Liver (tissue), 9 donors: ENCODE measurements around the gene CYLD. TPM values are rescaled to one million over a fixed set of nuclear protein-coding genes. Genes with fewer than 3 reads are reported as not detected.

Experiments
- DNase-seq: peaks from one replicate; pipeline ENCODE4 v3.0.0-alpha.2; 2017; ENCODE audit warnings: low spot score
- H3K27ac ChIP-seq, 2 donors: one replicate each; pipeline ENCODE4 v1.7.0; 2013; ENCODE audit warnings: inconsistent platforms in 2 of 2, low read length in 2 of 2, control low read depth in 1 of 2, low read depth in 1 of 2, mild to moderate bottlenecking in 1 of 2
- H3K27me3 ChIP-seq, 4 donors: one replicate each; pipeline versions ENCODE4 v1.6.1 to v1.7.0; 2013; ENCODE audit warnings: low read length in 3 of 4, inconsistent platforms in 1 of 4, mild to moderate bottlenecking in 1 of 4, moderate library complexity in 1 of 4; ENCODE audit not compliant: control insufficient read depth in 4 of 4, insufficient read depth in 4 of 4
- H3K36me3 ChIP-seq, 4 donors: one replicate each; pipeline versions ENCODE4 v1.6.1 to v1.7.0; 2013; ENCODE audit warnings: low read length in 3 of 4, mild to moderate bottlenecking in 3 of 4, low read depth in 1 of 4, moderate library complexity in 1 of 4; ENCODE audit not compliant: control insufficient read depth in 4 of 4, insufficient read depth in 3 of 4
- H3K4me1 ChIP-seq, 4 donors: one replicate each; pipeline versions ENCODE4 v1.6.1 to v1.7.0; 2013; ENCODE audit warnings: low read length in 3 of 4, mild to moderate bottlenecking in 3 of 4, moderate library complexity in 1 of 4; ENCODE audit not compliant: control insufficient read depth in 4 of 4, insufficient read depth in 4 of 4
- H3K4me3 ChIP-seq, 3 donors: one replicate each; pipeline versions ENCODE4 v1.6.1 to v1.7.0; 2013; ENCODE audit warnings: low read length in 3 of 3, control low read depth in 1 of 3, low read depth in 1 of 3, mild to moderate bottlenecking in 1 of 3
- H3K9ac ChIP-seq, 2 donors: one replicate each; pipeline ENCODE4 v1.7.0; 2013; ENCODE audit warnings: low read length in 2 of 2, mild to moderate bottlenecking in 2 of 2, moderate library complexity in 2 of 2, control low read depth in 1 of 2, low read depth in 1 of 2
- H3K9me3 ChIP-seq, 4 donors: one replicate each; pipeline versions ENCODE4 v1.6.1 to v1.7.0; 2013; ENCODE audit warnings: low read length in 3 of 4; ENCODE audit not compliant: control insufficient read depth in 4 of 4
- EGR1 ChIP-seq, 2 donors: IDR thresholded peaks; 2 replicates each; pipeline ENCODE4 v1.6.1; 2016 to 2018; ENCODE audit warnings: antibody characterized with exemption in 2 of 2, low read depth in 2 of 2
- FOXA1 ChIP-seq: IDR thresholded peaks from 2 replicates; pipeline ENCODE4 v1.6.1; 2016; ENCODE audit warnings: antibody characterized with exemption
- FOXA2 ChIP-seq: IDR thresholded peaks from 2 replicates; pipeline ENCODE4 v1.6.1; 2016; ENCODE audit warnings: antibody characterized with exemption
- GABPA ChIP-seq, 2 donors: IDR thresholded peaks in 1 of 2; conservative IDR thresholded peaks in 1 of 2; 2 replicates each; pipeline ENCODE4 v1.6.1; 2016; ENCODE audit warnings: antibody characterized with exemption in 2 of 2, mild to moderate bottlenecking in 1 of 2, moderate library complexity in 1 of 2
- HNF4A ChIP-seq, 2 donors: conservative IDR thresholded peaks; 2 replicates each; pipeline ENCODE4 v1.6.1; 2016; ENCODE audit warnings: antibody characterized with exemption in 2 of 2, mild to moderate bottlenecking in 2 of 2
- HNF4G ChIP-seq: IDR thresholded peaks from 2 replicates; pipeline ENCODE4 v1.6.1; 2016; ENCODE audit warnings: antibody characterized with exemption
- JUND ChIP-seq, 2 donors: IDR thresholded peaks; 2 replicates each; pipeline ENCODE4 v1.6.1; 2016; ENCODE audit warnings: antibody characterized with exemption in 2 of 2
- NR2F2 ChIP-seq: IDR thresholded peaks from 2 replicates; pipeline ENCODE4 v1.6.1; 2016; ENCODE audit warnings: antibody characterized with exemption
- YY1 ChIP-seq: IDR thresholded peaks from 2 replicates; pipeline ENCODE4 v1.6.1; 2016; ENCODE audit warnings: antibody characterized with exemption, mild to moderate bottlenecking
- WGBS: extraction: QIAGEN DNeasy Blood & Tissue Kit; methylation state at CpG from one replicate; pipeline ENCODE4 v1.1.7; 2013; 5-methylcytosine and 5-hydroxymethylcytosine counted together
- polyA plus RNA-seq, 2 donors: library from polyadenylated mRNA; stranded (reverse) in 1 of 2; unstranded in 1 of 2; fragments of 200-250 nt in 1 of 2; fragments of >200 nt in 1 of 2; fragmentation: Nextera tagmentation in 1 of 2; extraction: Ambion mirVana in 1 of 2; gene quantifications; one replicate each; pipeline versions ENCODE4 v1.2.1 to v1.2.3, GENCODE V29; 2013 to 2015
- total RNA-seq, 2 donors: library from RNA; depleted of rRNA; stranded (reverse); fragments of >200 nt; gene quantifications; one replicate each; pipeline ENCODE4 v1.2.3, GENCODE V29; 2014
- TF ChIP-seq, protein P1 (sequence below): IDR thresholded peaks from 2 replicates; pipeline ENCODE4 v1.6.1; 2016; ENCODE audit warnings: antibody characterized with exemption, mild to moderate bottlenecking
- TF ChIP-seq, protein P2 (sequence below): IDR thresholded peaks from 2 replicates; pipeline ENCODE4 v1.6.1; 2016; ENCODE audit warnings: antibody characterized with exemption
- TF ChIP-seq, protein P3 (sequence below): fragments of 150-350 bp; IDR thresholded peaks from 2 replicates; pipeline ENCODE4 v1.5.1; 2017; ENCODE audit warnings: improper control_type of control experiment, low read depth, low read length; ENCODE audit not compliant: missing input control
- TF ChIP-seq, protein P4 (sequence below): IDR thresholded peaks from 2 replicates; pipeline ENCODE4 v1.6.1; 2016; ENCODE audit warnings: antibody characterized with exemption
- donor health status: healthy.
- donor health status: healthy.
- donor health status: healthy.
- donor health status: healthy.
- donor health status: healthy.

Gene CYLD
- total and polyA plus RNA-seq, 4 donors = 8.2 to 42.7 (median 13.8) TPM

DNA sequence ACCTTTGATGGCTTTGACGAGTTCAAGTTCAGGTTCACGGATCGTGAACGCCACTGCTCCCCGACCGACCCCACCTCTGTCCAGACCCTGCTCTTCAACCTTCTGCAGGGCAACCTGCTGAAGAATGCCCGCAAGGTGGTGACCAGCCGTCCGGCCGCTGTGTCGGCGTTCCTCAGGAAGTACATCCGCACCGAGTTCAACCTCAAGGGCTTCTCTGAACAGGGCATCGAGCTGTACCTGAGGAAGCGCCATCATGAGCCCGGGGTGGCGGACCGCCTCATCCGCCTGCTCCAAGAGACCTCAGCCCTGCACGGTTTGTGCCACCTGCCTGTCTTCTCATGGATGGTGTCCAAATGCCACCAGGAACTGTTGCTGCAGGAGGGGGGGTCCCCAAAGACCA, 30.8 kb upstream of the CYLD start (continued):
- TF ChIP-seq, protein P1, sequence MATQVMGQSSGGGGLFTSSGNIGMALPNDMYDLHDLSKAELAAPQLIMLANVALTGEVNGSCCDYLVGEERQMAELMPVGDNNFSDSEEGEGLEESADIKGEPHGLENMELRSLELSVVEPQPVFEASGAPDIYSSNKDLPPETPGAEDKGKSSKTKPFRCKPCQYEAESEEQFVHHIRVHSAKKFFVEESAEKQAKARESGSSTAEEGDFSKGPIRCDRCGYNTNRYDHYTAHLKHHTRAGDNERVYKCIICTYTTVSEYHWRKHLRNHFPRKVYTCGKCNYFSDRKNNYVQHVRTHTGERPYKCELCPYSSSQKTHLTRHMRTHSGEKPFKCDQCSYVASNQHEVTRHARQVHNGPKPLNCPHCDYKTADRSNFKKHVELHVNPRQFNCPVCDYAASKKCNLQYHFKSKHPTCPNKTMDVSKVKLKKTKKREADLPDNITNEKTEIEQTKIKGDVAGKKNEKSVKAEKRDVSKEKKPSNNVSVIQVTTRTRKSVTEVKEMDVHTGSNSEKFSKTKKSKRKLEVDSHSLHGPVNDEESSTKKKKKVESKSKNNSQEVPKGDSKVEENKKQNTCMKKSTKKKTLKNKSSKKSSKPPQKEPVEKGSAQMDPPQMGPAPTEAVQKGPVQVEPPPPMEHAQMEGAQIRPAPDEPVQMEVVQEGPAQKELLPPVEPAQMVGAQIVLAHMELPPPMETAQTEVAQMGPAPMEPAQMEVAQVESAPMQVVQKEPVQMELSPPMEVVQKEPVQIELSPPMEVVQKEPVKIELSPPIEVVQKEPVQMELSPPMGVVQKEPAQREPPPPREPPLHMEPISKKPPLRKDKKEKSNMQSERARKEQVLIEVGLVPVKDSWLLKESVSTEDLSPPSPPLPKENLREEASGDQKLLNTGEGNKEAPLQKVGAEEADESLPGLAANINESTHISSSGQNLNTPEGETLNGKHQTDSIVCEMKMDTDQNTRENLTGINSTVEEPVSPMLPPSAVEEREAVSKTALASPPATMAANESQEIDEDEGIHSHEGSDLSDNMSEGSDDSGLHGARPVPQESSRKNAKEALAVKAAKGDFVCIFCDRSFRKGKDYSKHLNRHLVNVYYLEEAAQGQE = no peak

DNA sequence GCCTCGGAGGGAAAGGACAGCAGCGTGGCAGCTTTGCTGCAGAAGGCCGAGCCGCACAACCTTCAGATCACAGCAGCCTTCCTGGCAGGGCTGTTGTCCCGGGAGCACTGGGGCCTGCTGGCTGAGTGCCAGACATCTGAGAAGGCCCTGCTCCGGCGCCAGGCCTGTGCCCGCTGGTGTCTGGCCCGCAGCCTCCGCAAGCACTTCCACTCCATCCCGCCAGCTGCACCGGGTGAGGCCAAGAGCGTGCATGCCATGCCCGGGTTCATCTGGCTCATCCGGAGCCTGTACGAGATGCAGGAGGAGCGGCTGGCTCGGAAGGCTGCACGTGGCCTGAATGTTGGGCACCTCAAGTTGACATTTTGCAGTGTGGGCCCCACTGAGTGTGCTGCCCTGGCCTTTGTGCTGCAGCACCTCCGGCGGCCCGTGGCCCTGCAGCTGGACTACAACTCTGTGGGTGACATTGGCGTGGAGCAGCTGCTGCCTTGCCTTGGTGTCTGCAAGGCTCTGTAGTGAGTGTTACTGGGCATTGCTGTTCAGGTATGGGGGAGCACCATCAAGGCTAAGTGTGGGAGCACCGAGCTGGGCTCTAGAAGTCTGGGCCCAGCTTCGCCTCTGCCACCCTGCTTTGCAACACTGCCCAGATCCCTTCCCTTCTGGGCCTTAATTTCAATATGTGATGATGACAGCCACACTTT, 29.9 kb upstream of the CYLD start:
- no peaks in the 10 kb centered on the region for H3K36me3 ChIP-seq
- H3K4me1 ChIP-seq = no peaks in the 10 kb centered on the region
- no peak overlapping the region for H3K9ac ChIP-seq
- TF ChIP-seq FOXA2 (no peak), HNF4G (no peak), EGR1 (IDR thresholded peaks at IDR 0.05; ENCODE audit: low read depth in 2 of 2) (no peak), JUND (IDR thresholded peaks at IDR 0.05) (no peak), HNF4A (conservative IDR thresholded peaks at IDR 0.05) (no peak), GABPA (IDR thresholded peaks at IDR 0.05 in 1 of 2, conservative IDR thresholded peaks at IDR 0.05 in 1 of 2) (no peak)
- TF ChIP-seq, protein P2, sequence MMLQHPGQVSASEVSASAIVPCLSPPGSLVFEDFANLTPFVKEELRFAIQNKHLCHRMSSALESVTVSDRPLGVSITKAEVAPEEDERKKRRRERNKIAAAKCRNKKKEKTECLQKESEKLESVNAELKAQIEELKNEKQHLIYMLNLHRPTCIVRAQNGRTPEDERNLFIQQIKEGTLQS = no peak
- TF ChIP-seq, protein P1 = no peak
- H3K4me3 ChIP-seq = no peak overlapping the region
- WGBS = 88% methylated on average over 25 of the region's 25 CpGs
- no peaks in the 10 kb centered on the region for H3K9me3 ChIP-seq
- no peak overlapping the region for H3K27ac ChIP-seq
- DNase-seq = no peak
- no peaks in the 10 kb centered on the region for H3K27me3 ChIP-seq

DNA sequence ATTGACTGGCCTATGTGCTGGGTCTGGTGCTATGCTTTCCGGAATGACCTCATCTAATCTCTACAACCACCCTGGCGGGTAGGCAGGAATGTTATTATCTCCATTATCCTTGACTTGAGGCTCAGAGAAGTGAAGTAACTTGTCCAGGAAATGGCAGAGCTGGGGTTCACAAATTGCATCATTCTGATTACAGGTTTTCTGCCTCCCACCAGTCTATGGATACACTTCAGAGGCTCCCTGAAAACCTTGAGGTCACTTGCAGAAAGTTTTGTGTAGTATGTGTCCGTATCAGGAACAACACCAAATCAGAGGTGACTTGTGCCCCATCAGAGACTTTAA, 29.4 kb upstream of the CYLD start:
- H3K9ac ChIP-seq = no peak overlapping the region
- no peaks in the 10 kb centered on the region for H3K4me1 ChIP-seq
- 58% methylated on average over 3 of the region's 3 CpGs for WGBS

More for the DNA sequence above, 29.4 kb upstream of the CYLD start:
- Histone ChIP-seq H3K27me3 (no peaks in the 10 kb centered on the region), H3K4me3 (no peak overlapping the region), H3K9me3 (no peaks in the 10 kb centered on the region), H3K27ac (no peak overlapping the region), H3K36me3 (no peaks in the 10 kb centered on the region)
- DNase-seq = no peak
- TF ChIP-seq, protein P3, sequence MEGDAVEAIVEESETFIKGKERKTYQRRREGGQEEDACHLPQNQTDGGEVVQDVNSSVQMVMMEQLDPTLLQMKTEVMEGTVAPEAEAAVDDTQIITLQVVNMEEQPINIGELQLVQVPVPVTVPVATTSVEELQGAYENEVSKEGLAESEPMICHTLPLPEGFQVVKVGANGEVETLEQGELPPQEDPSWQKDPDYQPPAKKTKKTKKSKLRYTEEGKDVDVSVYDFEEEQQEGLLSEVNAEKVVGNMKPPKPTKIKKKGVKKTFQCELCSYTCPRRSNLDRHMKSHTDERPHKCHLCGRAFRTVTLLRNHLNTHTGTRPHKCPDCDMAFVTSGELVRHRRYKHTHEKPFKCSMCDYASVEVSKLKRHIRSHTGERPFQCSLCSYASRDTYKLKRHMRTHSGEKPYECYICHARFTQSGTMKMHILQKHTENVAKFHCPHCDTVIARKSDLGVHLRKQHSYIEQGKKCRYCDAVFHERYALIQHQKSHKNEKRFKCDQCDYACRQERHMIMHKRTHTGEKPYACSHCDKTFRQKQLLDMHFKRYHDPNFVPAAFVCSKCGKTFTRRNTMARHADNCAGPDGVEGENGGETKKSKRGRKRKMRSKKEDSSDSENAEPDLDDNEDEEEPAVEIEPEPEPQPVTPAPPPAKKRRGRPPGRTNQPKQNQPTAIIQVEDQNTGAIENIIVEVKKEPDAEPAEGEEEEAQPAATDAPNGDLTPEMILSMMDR = no peak
- TF ChIP-seq JUND (IDR thresholded peaks at IDR 0.05) (no peak), EGR1 (IDR thresholded peaks at IDR 0.05; ENCODE audit: low read depth in 2 of 2) (no peak), NR2F2 (no peak), YY1 (no peak), FOXA1 (no peak), FOXA2 (no peak), HNF4G (no peak)
- TF ChIP-seq, protein P4, sequence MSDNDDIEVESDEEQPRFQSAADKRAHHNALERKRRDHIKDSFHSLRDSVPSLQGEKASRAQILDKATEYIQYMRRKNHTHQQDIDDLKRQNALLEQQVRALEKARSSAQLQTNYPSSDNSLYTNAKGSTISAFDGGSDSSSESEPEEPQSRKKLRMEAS = no peak
